Measurements from ENCODE around the gene MED26. TPM values are rescaled to one million over a fixed set of nuclear protein-coding genes. Genes with fewer than 3 reads are reported as not detected.

Gene MED26
- total RNA-seq, 2 donors from 2014 or later = 10.8 to 11.8 TPM

- H3K9me3 ChIP-seq (ENCODE audit: control insufficient read depth, low read length) = no peaks in the 10 kb centered on the region
- no peaks in the 10 kb centered on the region for H3K27me3 Mint-ChIP-seq (ENCODE audit: insufficient read depth)
- H3K36me3 Mint-ChIP-seq (ENCODE audit: low read depth) = peaks cover 75% of the 10 kb centered on the region
Measured at GRCh38 chr19:16640951-16641350, 12.9 kb upstream of the MED26 start.

GRCh38 chr19:16638666-16639065 lies 10.7 kb upstream of the MED26 start:
- DNase-seq = no peak
- TF ChIP-seq CTCF (conservative IDR thresholded peaks at IDR 0.05) = no peak
- Mint-ChIP-seq H3K27ac (no peak overlapping the region), H3K4me3 (no peak overlapping the region), H3K9me3 (no peaks in the 10 kb centered on the region), H3K27me3 (ENCODE audit: insufficient read depth) (no peaks in the 10 kb centered on the region), H3K36me3 (ENCODE audit: low read depth) (peaks cover 74% of the 10 kb centered on the region), H3K4me1 (no peaks in the 10 kb centered on the region)
- H3K4me3 ChIP-seq (ENCODE audit: low read length) = no peak overlapping the region
- H3K9me3 ChIP-seq (ENCODE audit: control insufficient read depth, low read length) = no peaks in the 10 kb centered on the region
- H3K9ac ChIP-seq (ENCODE audit: extremely low read depth, low read length, poor library complexity, severe bottlenecking) = no peak overlapping the region
- H3K36me3 ChIP-seq (ENCODE audit: control insufficient read depth, insufficient read depth, low read length) = peaks cover 73% of the 10 kb centered on the region
- H3K27me3 ChIP-seq (ENCODE audit: control insufficient read depth, insufficient read depth, low read length, poor library complexity, severe bottlenecking) = no peaks in the 10 kb centered on the region
- H3K27ac ChIP-seq (ENCODE audit: low read depth, low read length) = no peak overlapping the region
- H3K4me1 ChIP-seq (ENCODE audit: control insufficient read depth, insufficient read depth, low read length) = no peaks in the 10 kb centered on the region
- 100% methylated on average over 1 of the region's 1 CpG; no CpG with 5 or more reads in 1 of the 2 experiments for WGBS, 2 experiments (ENCODE audit: insufficient coverage in 1 of 2, insufficient read length in 1 of 2)

More at GRCh38 chr19:16640951-16641350, 12.9 kb upstream of the MED26 start:
- DNase-seq = no peak
- no peaks in the 10 kb centered on the region for H3K9me3 Mint-ChIP-seq
- H3K4me1 Mint-ChIP-seq = no peaks in the 10 kb centered on the region
- no peak overlapping the region for H3K4me3 Mint-ChIP-seq
- H3K4me1 ChIP-seq (ENCODE audit: control insufficient read depth, insufficient read depth, low read length) = no peaks in the 10 kb centered on the region
- no peak overlapping the region for H3K27ac ChIP-seq (ENCODE audit: low read depth, low read length)
- TF ChIP-seq CTCF (conservative IDR thresholded peaks at IDR 0.05) = no peak
- H3K9ac ChIP-seq (ENCODE audit: extremely low read depth, low read length, poor library complexity, severe bottlenecking) = no peak overlapping the region
- peaks cover 76% of the 10 kb centered on the region for H3K36me3 ChIP-seq (ENCODE audit: control insufficient read depth, insufficient read depth, low read length)
- H3K4me3 ChIP-seq (ENCODE audit: low read length) = no peak overlapping the region
- H3K27ac Mint-ChIP-seq = no peak overlapping the region
- 100% methylated on average over 1 of the region's 1 CpG; no CpG with 5 or more reads in 1 of the 2 experiments for WGBS, 2 experiments (ENCODE audit: insufficient coverage in 1 of 2, insufficient read length in 1 of 2)
- no peaks in the 10 kb centered on the region for H3K27me3 ChIP-seq (ENCODE audit: control insufficient read depth, insufficient read depth, low read length, poor library complexity, severe bottlenecking)

DNA sequence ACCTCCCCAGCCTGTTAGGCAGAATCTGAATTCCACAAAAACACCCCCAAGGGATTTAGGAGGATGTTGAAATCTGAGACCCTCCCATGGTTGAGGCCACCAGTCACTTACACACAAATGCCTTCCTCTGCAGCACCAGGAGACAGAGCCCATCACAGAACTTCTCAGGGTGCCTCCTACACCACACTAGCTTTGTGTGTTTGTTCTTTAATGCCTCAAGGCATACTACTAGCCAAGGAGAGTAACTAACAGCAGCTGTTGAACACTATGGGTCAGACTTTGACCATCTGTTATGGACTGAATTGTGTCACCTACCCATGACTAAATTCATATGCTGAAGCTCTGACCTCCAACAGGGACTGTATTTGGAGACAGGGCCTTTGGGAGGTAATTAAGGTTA lies 9.5 kb upstream of the MED26 start:
- Mint-ChIP-seq H3K4me1 (no peaks in the 10 kb centered on the region), H3K27me3 (ENCODE audit: insufficient read depth) (no peaks in the 10 kb centered on the region), H3K9me3 (no peaks in the 10 kb centered on the region), H3K27ac (peak overlapping the region; percentile 62), H3K36me3 (ENCODE audit: low read depth) (peaks cover 68% of the 10 kb centered on the region), H3K4me3 (no peak overlapping the region)
- Histone ChIP-seq H3K9ac (ENCODE audit: extremely low read depth, low read length, poor library complexity, severe bottlenecking) (no peak overlapping the region), H3K27me3 (ENCODE audit: control insufficient read depth, insufficient read depth, low read length, poor library complexity, severe bottlenecking) (no peaks in the 10 kb centered on the region), H3K27ac (ENCODE audit: low read depth, low read length) (peak overlapping the region; percentile 6), H3K4me3 (ENCODE audit: low read length) (no peak overlapping the region), H3K9me3 (ENCODE audit: control insufficient read depth, low read length) (no peaks in the 10 kb centered on the region), H3K36me3 (ENCODE audit: control insufficient read depth, insufficient read depth, low read length) (peaks cover 67% of the 10 kb centered on the region), H3K4me1 (ENCODE audit: control insufficient read depth, insufficient read depth, low read length) (no peaks in the 10 kb centered on the region)
- DNase-seq = no peak
- TF ChIP-seq CTCF (conservative IDR thresholded peaks at IDR 0.05) = no peak

Measured in endodermal cell (in vitro differentiated cells).